Measurements from ENCODE around the gene DOCK3.

Gene DOCK3

GRCh38 chr3:50649451-50649931 lies 25.2 kb upstream of the DOCK3 start (continued):
- TF ChIP-seq TCF4 (CRISPR knock-in tag; IDR thresholded peaks at IDR 0.05; ENCODE audit: borderline replicate concordance) = no peak
- no peak for TF ChIP-seq TOX (CRISPR knock-in tag; IDR thresholded peaks at IDR 0.05; ENCODE audit: borderline replicate concordance)
- TF ChIP-seq ZC3H10 (CRISPR knock-in tag; IDR thresholded peaks at IDR 0.05) = no peak

GRCh38 chr3:50650018-50650417 lies 24.7 kb upstream of the DOCK3 start:
- no peak for ATAC-seq
- TF ChIP-seq ZNF565 (CRISPR knock-in tag; conservative IDR thresholded peaks at IDR 0.05; ENCODE audit: low read depth) = no peak
- no peak for TF ChIP-seq TCF4 (CRISPR knock-in tag; IDR thresholded peaks at IDR 0.05; ENCODE audit: borderline replicate concordance)
- no peak for TF ChIP-seq ZFP30 (CRISPR knock-in tag; IDR thresholded peaks at IDR 0.05)
- no peak for TF ChIP-seq ZFP3 (CRISPR knock-in tag; IDR thresholded peaks at IDR 0.05)

- TF ChIP-seq ISL1 (CRISPR knock-in tag; IDR thresholded peaks at IDR 0.05) (no peak), ZNF70 (CRISPR knock-in tag; IDR thresholded peaks at IDR 0.05) (no peak), ARNTL (CRISPR knock-in tag; IDR thresholded peaks at IDR 0.05; ENCODE audit: borderline replicate concordance, low read depth) (no peak), BACH2 (CRISPR knock-in tag; IDR thresholded peaks at IDR 0.05; ENCODE audit: borderline replicate concordance) (no peak), ZFP3 (CRISPR knock-in tag; IDR thresholded peaks at IDR 0.05) (no peak), ESRRG (CRISPR knock-in tag; IDR thresholded peaks at IDR 0.05) (no peak), CSRNP3 (CRISPR knock-in tag; IDR thresholded peaks at IDR 0.05) (no peak), TCF4 (CRISPR knock-in tag; IDR thresholded peaks at IDR 0.05; ENCODE audit: borderline replicate concordance) (no peak), CREB5 (CRISPR knock-in tag; IDR thresholded peaks at IDR 0.05; ENCODE audit: low read depth) (no peak), PATZ1 (CRISPR knock-in tag; IDR thresholded peaks at IDR 0.05; ENCODE audit: borderline replicate concordance) (no peak), CSDC2 (CRISPR knock-in tag; IDR thresholded peaks at IDR 0.05) (no peak), GLIS3 (CRISPR knock-in tag; IDR thresholded peaks at IDR 0.05) (no peak)
- no peak for ATAC-seq
These were observed 23.3 kb upstream of the DOCK3 start for GRCh38 chr3:50651445-50651844.

GRCh38 chr3:50651920-50652529 lies 22.7 kb upstream of the DOCK3 start:
- ATAC-seq = no peak

More at GRCh38 chr3:50651920-50652529, 22.7 kb upstream of the DOCK3 start:
- TF ChIP-seq PATZ1 (CRISPR knock-in tag; IDR thresholded peaks at IDR 0.05; ENCODE audit: borderline replicate concordance) (no peak), TOX (CRISPR knock-in tag; IDR thresholded peaks at IDR 0.05; ENCODE audit: borderline replicate concordance) (no peak), CSDC2 (CRISPR knock-in tag; IDR thresholded peaks at IDR 0.05) (no peak), CREB5 (CRISPR knock-in tag; IDR thresholded peaks at IDR 0.05; ENCODE audit: low read depth) (no peak), ZFP3 (CRISPR knock-in tag; IDR thresholded peaks at IDR 0.05) (no peak), OSR1 (CRISPR knock-in tag; IDR thresholded peaks at IDR 0.05) (no peak), SNAI2 (CRISPR knock-in tag; IDR thresholded peaks at IDR 0.05) (no peak), PPARA (CRISPR knock-in tag; IDR thresholded peaks at IDR 0.05; ENCODE audit: borderline replicate concordance) (no peak), ISL1 (CRISPR knock-in tag; IDR thresholded peaks at IDR 0.05) (no peak), ZC3H10 (CRISPR knock-in tag; IDR thresholded peaks at IDR 0.05) (no peak), TSHZ2 (CRISPR knock-in tag; IDR thresholded peaks at IDR 0.05) (no peak)
